NCI-H2107 treated with DMSO at 0.1 percent for 48 hours (cell line): Measurements from ENCODE around the gene ZC3H6.
"Not testable (repeated sequence)": the region's sequence is repeated elsewhere in the genome, so short reads cannot be mapped to it uniquely, and the experiment has no call there.

Experiments used
- DNase-seq: peaks from one replicate; lab custom pipeline; 2025; ENCODE audit not compliant: unreplicated experiment; lab: John Stamatoyannopoulos, UW

Gene ZC3H6

GRCh38 chr2:112277596-112278220 lies 2.3 kb downstream of the ZC3H6 start:
- DNase-seq = no peak

GRCh38 chr2:112282066-112282465 lies 6.7 kb downstream of the ZC3H6 start:
- not testable (repeated sequence) for DNase-seq

GRCh38 chr2:112283535-112283934 lies 8.1 kb downstream of the ZC3H6 start:
- DNase-seq = not testable (repeated sequence)

- DNase-seq = no peak
Measured at GRCh38 chr2:112290088-112290487, 14.7 kb downstream of the ZC3H6 start.

DNA sequence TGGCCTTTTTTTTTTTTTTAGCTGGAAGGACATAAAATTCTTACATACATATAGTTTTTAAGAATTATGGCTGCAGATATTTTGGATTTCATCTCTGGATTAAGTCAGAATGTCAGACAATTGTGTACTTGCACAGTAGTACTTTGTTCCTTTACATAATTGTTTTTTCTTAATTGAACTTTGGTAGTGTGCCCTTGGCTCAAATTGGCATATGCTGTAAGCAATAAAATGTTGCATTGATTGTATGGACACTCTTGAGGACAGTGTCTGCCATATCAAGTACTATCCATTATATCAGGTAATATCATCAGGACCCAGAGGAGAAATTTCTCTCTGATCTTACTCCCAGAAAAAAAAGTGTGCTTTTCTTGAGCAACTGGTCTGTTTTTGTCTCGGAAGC lies 15.3 kb downstream of the ZC3H6 start:
- no peak for DNase-seq

- DNase-seq = no peak
Measured at GRCh38 chr2:112293636-112294401, 18.4 kb downstream of the ZC3H6 start.

GRCh38 chr2:112295407-112296078 lies 20.1 kb downstream of the ZC3H6 start:
- DNase-seq = no peak

- no peak for DNase-seq
Measured at GRCh38 chr2:112296407-112296806, 21.0 kb downstream of the ZC3H6 start.

GRCh38 chr2:112301171-112301584 lies 25.8 kb downstream of the ZC3H6 start:
- no peak for DNase-seq

DNA sequence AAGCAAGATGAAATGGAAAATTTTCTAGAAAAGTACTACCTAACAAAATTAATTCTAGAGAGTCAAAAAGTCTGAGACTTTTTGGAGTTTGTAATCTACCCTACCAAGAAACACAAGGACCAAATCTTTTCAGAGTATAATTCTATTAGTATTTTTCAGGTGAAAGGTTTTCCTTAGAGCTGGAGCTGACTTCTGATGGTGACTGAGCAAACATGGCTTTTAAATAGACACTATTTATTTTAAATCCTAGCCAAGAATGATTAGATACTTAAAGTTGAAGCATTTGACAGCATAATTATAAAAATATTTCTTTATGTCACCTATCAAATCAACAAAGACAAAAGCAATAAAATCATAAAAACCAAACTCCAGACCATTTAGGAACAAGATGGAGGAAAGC lies 26.6 kb downstream of the ZC3H6 start:
- no peak for DNase-seq

GRCh38 chr2:112304298-112304941 lies 29.0 kb downstream of the ZC3H6 start:
- DNase-seq = no peak

GRCh38 chr2:112305132-112305531 lies 29.7 kb downstream of the ZC3H6 start:
- DNase-seq = no peak

DNA sequence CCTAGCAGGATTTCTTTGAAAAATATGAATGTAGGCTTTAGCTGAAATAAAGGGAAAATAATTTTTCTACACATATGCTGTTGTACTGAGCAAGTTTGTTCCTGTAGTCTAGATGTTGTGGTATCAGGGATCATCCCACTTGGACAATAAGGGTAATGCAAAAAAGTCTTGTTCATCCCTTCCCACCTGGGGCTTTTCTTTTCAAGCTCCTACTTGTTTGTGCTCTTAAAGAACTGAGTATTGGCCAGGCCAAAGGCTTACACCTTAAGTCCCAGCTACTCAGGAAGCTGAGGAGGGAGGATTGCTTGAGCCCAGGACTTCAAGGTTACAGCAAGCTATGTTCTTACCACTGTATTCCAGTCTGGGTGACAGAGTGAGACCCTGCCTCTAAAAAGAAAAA lies 35.5 kb downstream of the ZC3H6 start:
- DNase-seq = no peak

GRCh38 chr2:112311932-112312331 lies 36.5 kb downstream of the ZC3H6 start:
- no peak for DNase-seq

GRCh38 chr2:112312821-112313220 lies 37.4 kb downstream of the ZC3H6 start:
- no peak for DNase-seq

GRCh38 chr2:112314856-112315255 lies 39.5 kb downstream of the ZC3H6 start:
- DNase-seq = no peak

- DNase-seq = no peak
Measured at GRCh38 chr2:112317303-112318158, 42.1 kb downstream of the ZC3H6 start.

GRCh38 chr2:112318515-112318914 lies 43.1 kb downstream of the ZC3H6 start:
- no peak for DNase-seq

DNA sequence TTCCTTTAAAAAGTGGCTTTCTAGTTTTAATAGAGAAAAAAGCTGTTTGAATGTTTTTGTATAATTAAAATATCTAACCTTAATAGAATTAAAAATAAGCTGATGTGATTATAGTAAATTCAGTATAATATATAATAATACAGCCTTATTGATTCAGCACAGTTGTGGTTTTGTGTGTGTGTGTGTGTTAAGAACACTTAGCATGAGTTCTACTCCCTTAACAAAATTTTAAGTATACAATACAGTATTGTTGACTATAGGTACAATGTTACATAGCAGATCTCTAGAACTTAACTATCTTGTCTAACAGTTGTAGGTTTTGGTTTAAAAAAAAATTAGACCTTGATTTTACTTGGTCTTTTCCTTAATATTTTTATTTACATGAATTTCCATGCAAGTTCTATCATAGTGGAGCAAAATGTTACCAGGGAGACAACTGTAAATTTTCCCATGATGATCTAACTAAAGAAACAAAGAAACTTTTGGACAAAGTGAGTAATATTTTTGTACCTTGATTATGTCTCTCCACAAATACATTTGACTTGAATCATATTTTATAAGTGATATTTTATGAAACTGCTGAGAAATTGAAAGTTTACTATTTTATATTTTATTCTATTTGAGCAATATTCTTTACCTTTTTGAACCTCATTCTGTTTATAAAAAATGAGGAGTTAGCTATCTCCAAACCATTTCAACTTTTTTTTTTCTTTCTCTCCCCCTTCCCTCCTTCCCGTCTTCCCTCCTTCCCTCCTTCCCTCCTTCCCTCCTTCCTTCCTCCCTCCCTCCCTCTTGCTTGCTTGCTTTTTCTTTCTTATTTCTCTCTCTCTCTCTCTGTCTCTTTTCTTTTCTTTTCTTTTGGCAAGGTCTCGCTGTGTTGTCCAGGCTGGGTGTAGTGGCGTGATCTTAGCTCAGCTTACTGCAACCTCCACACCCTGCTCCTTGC lies 46.3 kb downstream of the ZC3H6 start:
- no peak for DNase-seq

DNA sequence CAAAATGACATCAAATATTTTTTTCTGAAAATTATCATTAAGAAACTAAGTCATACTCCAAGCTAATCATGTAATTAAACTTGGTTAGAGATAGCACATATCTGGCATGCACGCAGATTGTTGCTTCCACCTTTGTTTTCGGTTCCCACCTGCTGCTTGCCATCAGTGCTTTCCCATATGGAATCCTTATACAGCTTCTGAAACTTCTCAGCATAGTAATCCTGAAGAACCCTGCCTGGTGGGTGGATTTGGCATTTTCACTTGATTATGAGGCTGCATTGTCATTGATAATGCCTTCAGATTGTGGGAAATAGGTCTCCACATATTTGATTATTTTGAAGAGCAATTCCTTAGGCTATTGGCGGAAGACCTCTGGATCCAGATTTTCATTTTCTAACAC lies 47.5 kb downstream of the ZC3H6 start:
- no peak for DNase-seq
